Astrocyte of the spinal cord (primary cell): Measurements from ENCODE around the gene CD300LF.
A peak's percentile ranks its signal among the peaks of the same experiment; 100 is the strongest.

Source experiments
- DNase-seq: peaks from one replicate; pipeline ENCODE4 v3.0.0; 2011; ENCODE audit warnings: low read depth, low spot score
- H3K4me3 ChIP-seq: 2 replicates; pipeline ENCODE4 v1.5.1; 2011; ENCODE audit warnings: low read depth, mild to moderate bottlenecking, low read length, moderate library complexity
- in situ Hi-C: cut with HindIII; loops from 2 replicates; pipeline ENCODE4 v1.10.0; 2017; ENCODE audit warnings: low sequenced_read_pairs
- TF ChIP-seq, protein P1 (sequence below): IDR thresholded peaks from 2 replicates; pipeline ENCODE4 v1.5.1; 2012; ENCODE audit warnings: low read depth, mild to moderate bottlenecking, low read length, inconsistent platforms

Gene CD300LF

DNA sequence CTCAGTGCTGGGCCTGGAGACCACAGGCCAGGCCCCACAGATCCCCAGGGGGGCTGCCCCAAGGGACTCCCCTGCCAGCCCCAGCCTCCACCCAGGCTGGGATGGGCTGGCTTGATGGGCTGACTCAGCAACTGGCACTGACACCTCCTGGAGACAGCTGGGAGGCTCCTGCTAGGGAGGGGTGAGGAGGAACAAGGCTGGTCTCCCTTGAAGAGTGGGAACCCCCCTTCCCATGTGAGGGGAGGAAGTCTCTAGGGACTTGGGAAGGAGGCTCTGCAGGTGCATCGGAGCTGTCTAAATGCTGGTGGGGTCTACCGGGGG is 46.1 kb upstream of the CD300LF start:
- H3K4me3 ChIP-seq, result no peak overlapping the region

DNA sequence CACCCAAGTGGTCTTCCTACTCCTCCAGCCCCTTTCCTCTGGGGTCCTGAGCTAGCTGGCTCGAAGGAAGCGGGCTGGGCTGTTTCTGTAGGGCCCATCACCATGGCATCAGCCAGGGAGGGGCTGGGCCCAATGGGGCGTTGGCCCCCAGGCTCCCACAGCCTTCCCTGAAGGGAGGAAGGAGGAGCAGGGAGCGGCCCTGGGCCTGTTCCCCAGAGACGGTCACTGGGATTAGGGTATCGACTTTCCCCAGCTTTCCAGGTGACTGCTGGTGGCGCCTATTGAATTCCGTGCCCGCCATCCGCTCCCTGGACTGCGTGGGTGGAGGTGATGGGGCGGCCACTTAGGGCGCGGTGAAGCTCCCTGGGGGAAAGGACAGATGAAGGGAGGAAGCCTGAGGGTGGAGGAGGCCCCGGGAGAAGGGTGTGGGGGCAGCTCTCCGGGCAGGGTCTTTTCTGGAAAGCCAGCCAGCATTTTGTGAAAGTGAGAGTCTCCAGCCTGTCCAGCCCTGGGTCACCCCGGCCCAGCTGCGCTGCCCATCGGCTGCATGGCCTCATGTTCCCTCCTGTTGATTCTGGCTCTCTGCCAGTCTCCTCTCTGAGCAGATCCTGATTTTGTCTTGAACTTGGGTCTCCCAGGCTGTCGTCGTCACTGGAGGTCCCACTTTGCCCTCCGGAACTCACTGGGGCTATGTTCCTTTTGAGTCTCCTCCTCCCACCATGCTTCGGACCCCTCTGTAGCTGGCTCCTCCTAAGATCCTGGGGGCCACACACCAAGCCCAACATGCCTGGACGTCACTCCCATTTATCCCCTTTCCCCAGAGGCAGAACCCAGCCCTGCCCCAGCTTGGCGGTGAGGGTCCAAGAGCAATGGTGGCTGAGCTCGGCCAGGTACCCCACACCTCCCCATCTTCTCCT is 45.5 kb upstream of the CD300LF start:
- in situ Hi-C loops, result no loop called here
- TF ChIP-seq, protein P1, sequence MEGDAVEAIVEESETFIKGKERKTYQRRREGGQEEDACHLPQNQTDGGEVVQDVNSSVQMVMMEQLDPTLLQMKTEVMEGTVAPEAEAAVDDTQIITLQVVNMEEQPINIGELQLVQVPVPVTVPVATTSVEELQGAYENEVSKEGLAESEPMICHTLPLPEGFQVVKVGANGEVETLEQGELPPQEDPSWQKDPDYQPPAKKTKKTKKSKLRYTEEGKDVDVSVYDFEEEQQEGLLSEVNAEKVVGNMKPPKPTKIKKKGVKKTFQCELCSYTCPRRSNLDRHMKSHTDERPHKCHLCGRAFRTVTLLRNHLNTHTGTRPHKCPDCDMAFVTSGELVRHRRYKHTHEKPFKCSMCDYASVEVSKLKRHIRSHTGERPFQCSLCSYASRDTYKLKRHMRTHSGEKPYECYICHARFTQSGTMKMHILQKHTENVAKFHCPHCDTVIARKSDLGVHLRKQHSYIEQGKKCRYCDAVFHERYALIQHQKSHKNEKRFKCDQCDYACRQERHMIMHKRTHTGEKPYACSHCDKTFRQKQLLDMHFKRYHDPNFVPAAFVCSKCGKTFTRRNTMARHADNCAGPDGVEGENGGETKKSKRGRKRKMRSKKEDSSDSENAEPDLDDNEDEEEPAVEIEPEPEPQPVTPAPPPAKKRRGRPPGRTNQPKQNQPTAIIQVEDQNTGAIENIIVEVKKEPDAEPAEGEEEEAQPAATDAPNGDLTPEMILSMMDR, result no peak
- H3K4me3 ChIP-seq, result no peak overlapping the region
- DNase-seq, result peak; percentile 33

More for the DNA sequence above, 46.1 kb upstream of the CD300LF start:
- TF ChIP-seq, protein P1, result no peak
- in situ Hi-C loops, result no loop called here
- peak; percentile 40 for DNase-seq

DNA sequence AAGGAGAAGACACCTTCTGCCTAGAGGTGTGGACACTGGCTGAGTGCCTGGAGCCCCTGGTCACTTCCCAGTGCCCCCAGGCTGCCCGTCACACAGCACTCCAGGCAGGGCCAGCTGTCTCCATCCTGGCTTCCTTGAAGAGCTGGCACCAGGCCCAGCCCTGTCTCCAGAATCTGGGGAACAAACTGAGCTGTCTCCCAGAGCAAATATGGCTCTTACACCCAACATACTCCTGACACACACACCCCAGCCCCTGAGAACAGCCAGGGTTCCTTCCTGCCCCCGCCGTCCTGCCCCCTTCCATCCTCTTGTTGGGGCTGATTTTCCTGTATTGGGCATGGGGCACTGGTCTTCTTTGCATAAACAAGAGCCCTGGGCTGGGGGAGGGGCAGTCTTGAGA is 44.8 kb upstream of the CD300LF start:
- no peak for DNase-seq
- no peak overlapping the region for H3K4me3 ChIP-seq
- in situ Hi-C loops, result no loop called here
- TF ChIP-seq, protein P1, result no peak

DNA sequence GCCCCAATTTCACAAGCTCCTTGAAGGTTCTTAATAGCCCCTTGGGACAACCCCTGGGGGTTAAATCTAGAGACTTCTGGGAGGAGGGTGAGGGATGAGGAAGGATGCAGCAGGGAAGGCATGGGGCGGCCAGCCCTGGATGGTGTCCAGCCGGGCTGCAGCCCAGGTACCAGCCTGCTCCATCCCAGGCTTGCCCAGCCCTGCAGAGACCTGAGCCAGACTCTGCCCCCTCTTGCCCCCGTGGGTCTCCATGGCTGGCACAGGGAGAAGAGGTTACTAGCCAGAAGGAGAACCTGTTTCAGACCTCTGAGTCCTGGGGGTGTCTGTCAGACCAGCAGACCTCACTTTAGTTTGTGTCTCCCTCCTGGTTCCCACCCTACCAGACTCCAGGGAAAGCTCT is 44.2 kb upstream of the CD300LF start:
- DNase-seq, result no peak
- in situ Hi-C loops, result no loop called here
- TF ChIP-seq, protein P1, result no peak
- no peak overlapping the region for H3K4me3 ChIP-seq

DNA sequence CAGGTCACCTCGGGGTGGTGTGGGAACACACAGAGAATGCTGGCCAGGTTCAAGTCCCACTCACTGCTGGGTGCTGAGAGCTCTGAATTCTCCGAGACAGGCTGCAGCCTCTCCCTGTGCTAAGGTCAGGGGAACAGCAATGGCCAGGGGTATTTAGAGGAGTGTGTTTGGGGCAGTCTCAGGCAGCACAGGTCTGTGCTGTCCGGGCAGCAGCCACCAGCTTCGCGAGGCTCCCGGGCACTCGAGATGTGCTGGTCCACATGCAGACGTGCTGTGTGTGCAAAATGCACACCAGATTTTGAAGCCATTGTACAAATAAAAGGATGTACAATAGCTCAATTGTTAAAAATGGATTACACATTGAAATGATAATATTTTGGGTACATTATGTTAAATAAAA is 42.8 kb upstream of the CD300LF start:
- DNase-seq, result no peak
- TF ChIP-seq, protein P1, result no peak
- H3K4me3 ChIP-seq, result no peak overlapping the region
- in situ Hi-C loops, result no loop called here

DNA sequence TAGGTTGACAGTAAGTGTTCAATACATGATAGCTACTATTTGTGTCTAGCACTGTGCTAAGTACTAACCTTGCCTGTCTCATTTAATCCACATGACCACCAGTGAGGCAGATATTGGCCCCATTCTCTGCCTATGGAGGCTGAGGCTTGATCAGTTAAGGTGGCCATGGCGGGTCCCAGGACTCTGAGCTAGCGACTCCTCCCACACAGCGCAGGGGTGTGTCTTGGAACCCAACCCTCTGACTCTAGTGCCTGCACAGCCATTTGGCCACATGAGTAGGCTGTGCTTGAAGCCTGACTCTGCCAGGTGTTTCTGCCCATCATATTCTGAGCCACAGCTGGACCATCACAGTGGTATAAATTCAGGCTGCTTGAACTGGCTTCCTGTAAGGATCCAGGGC is 42.1 kb upstream of the CD300LF start:
- TF ChIP-seq, protein P1, result no peak
- in situ Hi-C loops, result no loop called here
- no peak overlapping the region for H3K4me3 ChIP-seq
- no peak for DNase-seq
